Measurements from ENCODE around the gene PLEKHG2. TPM values are rescaled to one million over a fixed set of nuclear protein-coding genes. Genes with fewer than 3 reads are reported as not detected.

Gene PLEKHG2
- total and polyA plus RNA-seq, 9 of the 15 experiments (the other 6 are each of a cell fraction or from before 2014, with no cell fraction given): 0.98 to 45.7 (median 9.8) TPM

- TF ChIP-seq DMBX1 (CRISPR knock-in tag; IDR thresholded peaks at IDR 0.05; ENCODE audit: borderline replicate concordance) (no peak), ATF4 (CRISPR knock-in tag; IDR thresholded peaks at IDR 0.05) (0 out of 2 replicates have a peak, but pooled peaks have one; percentile 10), GATAD2B (IDR thresholded peaks at IDR 0.05; ENCODE audit: borderline replicate concordance) (peak; percentile 91), FOXJ3 (CRISPR knock-in tag; IDR thresholded peaks at IDR 0.05) (peak; percentile 74; the same call in 1 of the 2 replicates), ARNT (IDR thresholded peaks at IDR 0.05) (no peak), CC2D1A (IDR thresholded peaks at IDR 0.05) (0 out of 2 replicates have a peak, but pooled peaks have one; percentile 42), RREB1 (CRISPR knock-in tag; IDR thresholded peaks at IDR 0.05) (no peak), EZH2 (IDR thresholded peaks at IDR 0.05; ENCODE audit: borderline replicate concordance, low read depth, low read length) (no peak), MAFG (tag; conservative IDR thresholded peaks at IDR 0.05) (peak; percentile 88), GTF2A2 (tag; IDR thresholded peaks at IDR 0.05) (no peak), NCOA1 (IDR thresholded peaks at IDR 0.05; ENCODE audit: low read depth) (no peak), MYC (IDR thresholded peaks at IDR 0.05; ENCODE audit: low read depth, low read length) (no peak), MYC (CRISPR knock-in tag; IDR thresholded peaks at IDR 0.05; ENCODE audit: borderline replicate concordance, low read depth) (no peak)
- TF ChIP-seq, protein P1, sequence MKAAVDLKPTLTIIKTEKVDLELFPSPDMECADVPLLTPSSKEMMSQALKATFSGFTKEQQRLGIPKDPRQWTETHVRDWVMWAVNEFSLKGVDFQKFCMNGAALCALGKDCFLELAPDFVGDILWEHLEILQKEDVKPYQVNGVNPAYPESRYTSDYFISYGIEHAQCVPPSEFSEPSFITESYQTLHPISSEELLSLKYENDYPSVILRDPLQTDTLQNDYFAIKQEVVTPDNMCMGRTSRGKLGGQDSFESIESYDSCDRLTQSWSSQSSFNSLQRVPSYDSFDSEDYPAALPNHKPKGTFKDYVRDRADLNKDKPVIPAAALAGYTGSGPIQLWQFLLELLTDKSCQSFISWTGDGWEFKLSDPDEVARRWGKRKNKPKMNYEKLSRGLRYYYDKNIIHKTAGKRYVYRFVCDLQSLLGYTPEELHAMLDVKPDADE (conservative IDR thresholded peaks at IDR 0.05; ENCODE audit: control insufficient read depth, low read depth, low read length): peak; percentile 64; the same call in 1 of the 2 replicates
- TF ChIP-seq, protein P2, sequence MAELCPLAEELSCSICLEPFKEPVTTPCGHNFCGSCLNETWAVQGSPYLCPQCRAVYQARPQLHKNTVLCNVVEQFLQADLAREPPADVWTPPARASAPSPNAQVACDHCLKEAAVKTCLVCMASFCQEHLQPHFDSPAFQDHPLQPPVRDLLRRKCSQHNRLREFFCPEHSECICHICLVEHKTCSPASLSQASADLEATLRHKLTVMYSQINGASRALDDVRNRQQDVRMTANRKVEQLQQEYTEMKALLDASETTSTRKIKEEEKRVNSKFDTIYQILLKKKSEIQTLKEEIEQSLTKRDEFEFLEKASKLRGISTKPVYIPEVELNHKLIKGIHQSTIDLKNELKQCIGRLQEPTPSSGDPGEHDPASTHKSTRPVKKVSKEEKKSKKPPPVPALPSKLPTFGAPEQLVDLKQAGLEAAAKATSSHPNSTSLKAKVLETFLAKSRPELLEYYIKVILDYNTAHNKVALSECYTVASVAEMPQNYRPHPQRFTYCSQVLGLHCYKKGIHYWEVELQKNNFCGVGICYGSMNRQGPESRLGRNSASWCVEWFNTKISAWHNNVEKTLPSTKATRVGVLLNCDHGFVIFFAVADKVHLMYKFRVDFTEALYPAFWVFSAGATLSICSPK (IDR thresholded peaks at IDR 0.05; ENCODE audit: borderline replicate concordance): no peak
These were observed 8.8 kb upstream of the PLEKHG2 start (continued) for GRCh38 chr19:39403331-39404312.
